Smooth muscle cell (in vitro differentiated cells): Measurements from ENCODE around the gene DTD1. TPM values are rescaled to one million over a fixed set of nuclear protein-coding genes. Genes with fewer than 3 reads are reported as not detected.

Experiments used
- DNase-seq: peaks from one replicate; lab custom pipeline; 2025; ENCODE audit not compliant: unreplicated experiment; lab: John Stamatoyannopoulos, UW
- H2AFZ ChIP-seq: fragments of 200-600 bp; sonication (generic); 2 replicates; pipeline ENCODE4 v1.6.0; 2016; ENCODE audit warnings: antibody characterized with exemption, low read depth, mild to moderate bottlenecking
- H3F3A ChIP-seq: fragments of 200-600 bp; sonication (generic); 2 replicates; pipeline ENCODE4 v1.6.0; 2017; ENCODE audit warnings: antibody characterized with exemption, low read depth
- H3K27ac ChIP-seq: fragments of 200-600 bp; sonication (generic); 2 replicates; pipeline ENCODE4 v1.5.1; 2016; ENCODE audit warnings: low read depth, mild to moderate bottlenecking
- H3K27me3 ChIP-seq: fragments of 200-600 bp; sonication (generic); 2 replicates; pipeline ENCODE4 v1.6.1; 2016; ENCODE audit warnings: low read depth, mild to moderate bottlenecking
- H3K36me3 ChIP-seq: fragments of 200-600 bp; sonication (generic); 2 replicates; pipeline ENCODE4 v1.5.1; 2016; ENCODE audit warnings: low read depth
- H3K4me1 ChIP-seq: fragments of 200-600 bp; sonication (generic); 2 replicates; pipeline ENCODE4 v1.5.1; 2016; ENCODE audit warnings: low read depth
- H3K4me2 ChIP-seq: fragments of 200-600 bp; sonication (generic); 2 replicates; pipeline ENCODE4 v1.6.0; 2016; ENCODE audit warnings: mild to moderate bottlenecking
- H3K4me3 ChIP-seq: fragments of 200-600 bp; sonication (generic); 2 replicates; pipeline ENCODE4 v1.5.1; 2016; ENCODE audit warnings: mild to moderate bottlenecking
- H3K79me2 ChIP-seq: fragments of 200-600 bp; sonication (generic); 2 replicates; pipeline ENCODE4 v1.6.0; 2016; ENCODE audit warnings: low read depth, mild to moderate bottlenecking
- H3K9ac ChIP-seq: fragments of 200-600 bp; sonication (generic); 2 replicates; pipeline ENCODE4 v1.6.0; 2016; ENCODE audit warnings: low read depth
- H3K9me3 ChIP-seq: fragments of 200-600 bp; sonication (generic); replicated peaks from 2 replicates; pipeline ENCODE4 v1.5.1; 2016; ENCODE audit warnings: low read depth
- H4K20me1 ChIP-seq: fragments of 200-600 bp; sonication (generic); 2 replicates; pipeline ENCODE4 v1.6.0; 2016; ENCODE audit warnings: low read depth
- WGBS: methylation state at CpG from one replicate; pipeline ENCODE4 v1.1.7; 2016; ENCODE audit warnings: low lambda C conversion rate; 5-methylcytosine and 5-hydroxymethylcytosine counted together
- polyA plus RNA-seq: library from polyadenylated mRNA; unstranded; fragments of >200 nt; fragmentation: Nextera tagmentation; extraction: Ambion mirVana; gene quantifications from 2 replicates; pipeline ENCODE4 v1.2.1, GENCODE V29; 2016
- total RNA-seq: library from RNA; depleted of rRNA; stranded (reverse); fragments of >200 nt; gene quantifications from 2 replicates; pipeline ENCODE4 v1.2.3, GENCODE V29; 2014
- TF ChIP-seq, protein P1 (sequence below): fragments of 200-600 bp; sonication (generic); IDR thresholded peaks from 2 replicates; pipeline ENCODE4 v1.5.1; 2017; ENCODE audit warnings: borderline replicate concordance, mild to moderate bottlenecking, antibody characterized with exemption; ENCODE audit not compliant: insufficient read depth, poor library complexity, severe bottlenecking

The DTD1 gene
- total and polyA plus RNA-seq, 2 experiments from 2014 or later: 23.9 to 26.9 TPM

DNA sequence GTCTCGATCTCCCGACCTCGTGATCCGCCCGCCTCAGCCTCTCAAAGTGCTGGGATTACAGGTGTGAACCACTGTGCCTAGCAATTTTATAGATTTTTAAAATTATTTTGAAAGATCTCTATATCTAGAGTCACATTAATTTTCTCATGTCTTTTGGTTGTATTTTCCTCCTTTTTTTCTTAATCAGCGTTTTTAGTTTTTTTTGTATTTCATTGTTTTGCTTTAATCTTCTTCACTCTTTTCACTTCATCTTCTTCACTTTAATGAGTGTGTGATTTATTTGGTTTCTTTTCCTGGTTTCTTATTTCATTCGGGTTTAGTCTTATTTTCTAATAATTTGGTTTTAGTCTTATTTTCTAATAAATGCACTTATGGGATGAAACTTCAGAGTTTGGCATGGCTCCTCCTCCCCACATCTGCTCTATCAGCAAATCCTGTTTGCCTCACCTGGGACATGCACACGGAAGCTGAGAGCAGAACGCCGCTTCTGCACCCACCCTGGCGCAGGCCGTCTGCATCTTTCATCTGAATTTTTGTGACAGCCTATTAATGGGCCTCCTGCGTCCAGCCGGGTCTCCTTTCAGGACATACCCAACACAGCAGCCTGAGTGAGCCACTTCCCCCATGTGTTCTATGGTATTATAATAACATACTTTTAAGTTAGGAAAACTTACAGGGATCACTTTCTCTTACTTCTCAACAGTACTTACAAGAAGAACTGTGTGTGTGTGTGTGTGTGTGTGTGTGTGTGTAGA is 35.5 kb downstream of the DTD1 start:
- Histone ChIP-seq H3K4me3 (no peak overlapping the region), H3K79me2 (no peaks in the 10 kb centered on the region), H3K9me3 (no peaks in the 10 kb centered on the region), H4K20me1 (no peaks in the 10 kb centered on the region), H3K9ac (no peak overlapping the region), H2AFZ (no peak overlapping the region), H3F3A (no peaks in the 10 kb centered on the region), H3K27ac (no peak overlapping the region), H3K4me1 (no peaks in the 10 kb centered on the region), H3K4me2 (no peak overlapping the region), H3K27me3 (no peaks in the 10 kb centered on the region), H3K36me3 (no peaks in the 10 kb centered on the region)
- TF ChIP-seq, protein P1, sequence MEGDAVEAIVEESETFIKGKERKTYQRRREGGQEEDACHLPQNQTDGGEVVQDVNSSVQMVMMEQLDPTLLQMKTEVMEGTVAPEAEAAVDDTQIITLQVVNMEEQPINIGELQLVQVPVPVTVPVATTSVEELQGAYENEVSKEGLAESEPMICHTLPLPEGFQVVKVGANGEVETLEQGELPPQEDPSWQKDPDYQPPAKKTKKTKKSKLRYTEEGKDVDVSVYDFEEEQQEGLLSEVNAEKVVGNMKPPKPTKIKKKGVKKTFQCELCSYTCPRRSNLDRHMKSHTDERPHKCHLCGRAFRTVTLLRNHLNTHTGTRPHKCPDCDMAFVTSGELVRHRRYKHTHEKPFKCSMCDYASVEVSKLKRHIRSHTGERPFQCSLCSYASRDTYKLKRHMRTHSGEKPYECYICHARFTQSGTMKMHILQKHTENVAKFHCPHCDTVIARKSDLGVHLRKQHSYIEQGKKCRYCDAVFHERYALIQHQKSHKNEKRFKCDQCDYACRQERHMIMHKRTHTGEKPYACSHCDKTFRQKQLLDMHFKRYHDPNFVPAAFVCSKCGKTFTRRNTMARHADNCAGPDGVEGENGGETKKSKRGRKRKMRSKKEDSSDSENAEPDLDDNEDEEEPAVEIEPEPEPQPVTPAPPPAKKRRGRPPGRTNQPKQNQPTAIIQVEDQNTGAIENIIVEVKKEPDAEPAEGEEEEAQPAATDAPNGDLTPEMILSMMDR: no peak
- DNase-seq: no peak
- 87% methylated on average over 14 of the region's 14 CpGs for WGBS

DNA sequence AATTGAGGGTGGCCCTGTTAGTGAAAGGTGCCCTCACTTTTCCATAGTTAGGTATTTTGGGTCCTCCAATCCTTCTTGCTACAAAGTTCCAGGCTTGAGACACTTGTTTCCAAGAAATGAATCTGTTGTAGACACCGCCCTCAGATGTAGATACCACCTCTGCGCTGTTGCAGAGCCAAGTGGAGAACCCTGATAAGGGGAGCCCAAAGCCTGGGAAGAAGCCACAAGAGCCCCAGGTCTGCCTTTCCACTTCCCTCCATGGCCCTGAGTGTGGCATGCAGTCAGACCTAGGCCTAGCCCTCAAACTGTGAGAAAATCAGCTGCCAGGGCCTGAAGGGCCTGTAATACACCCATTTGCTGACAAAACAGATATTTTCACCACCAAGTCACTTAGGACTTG is 37.1 kb downstream of the DTD1 start:
- no peaks in the 10 kb centered on the region for H3K4me1 ChIP-seq
- no peaks in the 10 kb centered on the region for H4K20me1 ChIP-seq
- no peak overlapping the region for H3K4me3 ChIP-seq
- no peaks in the 10 kb centered on the region for H3K27me3 ChIP-seq
- H3K36me3 ChIP-seq: no peaks in the 10 kb centered on the region
- H2AFZ ChIP-seq: no peak overlapping the region
- H3F3A ChIP-seq: no peaks in the 10 kb centered on the region
- WGBS: 98% methylated on average over 2 of the region's 2 CpGs
- no peaks in the 10 kb centered on the region for H3K9me3 ChIP-seq
- H3K27ac ChIP-seq: no peak overlapping the region
- no peaks in the 10 kb centered on the region for H3K79me2 ChIP-seq
- H3K4me2 ChIP-seq: no peak overlapping the region
- H3K9ac ChIP-seq: no peak overlapping the region
- TF ChIP-seq, protein P1: no peak
- DNase-seq: no peak

DNA sequence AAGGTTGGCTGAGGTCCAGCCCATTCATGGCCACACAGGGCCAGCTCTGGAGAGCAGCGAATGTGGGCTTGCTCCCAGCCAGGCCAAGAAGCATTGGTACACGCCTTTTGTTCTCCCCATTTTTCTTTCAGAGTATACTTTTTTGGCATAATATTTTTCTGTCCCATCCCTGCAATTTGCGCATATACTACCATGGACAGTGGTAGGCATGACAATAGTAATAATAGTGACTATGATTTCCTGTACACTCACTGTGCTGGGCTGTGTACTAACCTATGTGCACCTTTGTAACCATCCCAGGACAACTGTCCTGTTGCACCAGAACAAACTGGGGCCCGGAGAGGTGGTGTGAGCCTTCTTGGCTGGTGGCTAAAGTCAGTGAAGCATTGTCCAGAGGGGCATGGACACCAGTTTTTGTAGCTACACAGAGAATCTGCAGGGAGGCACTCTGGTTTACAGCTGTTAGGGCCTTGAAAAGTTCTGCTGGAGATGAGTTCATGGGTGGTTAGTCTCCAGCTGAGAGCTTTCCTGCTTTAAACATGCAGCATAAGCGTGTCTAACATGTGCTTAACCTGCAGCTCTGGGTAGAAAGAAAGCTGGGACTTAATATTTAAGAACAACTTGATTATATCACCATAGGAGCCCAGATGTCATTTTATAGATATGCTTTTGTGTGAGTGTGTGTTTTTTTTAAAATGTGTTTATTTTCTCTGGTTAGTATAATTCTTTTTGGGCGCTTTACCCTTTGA is 38.2 kb downstream of the DTD1 start:
- Histone ChIP-seq H3K79me2 (no peaks in the 10 kb centered on the region), H3K9me3 (no peaks in the 10 kb centered on the region), H2AFZ (no peak overlapping the region), H3K27ac (no peak overlapping the region), H3K9ac (no peak overlapping the region), H3K4me3 (no peak overlapping the region), H3K27me3 (no peaks in the 10 kb centered on the region), H3K4me2 (no peak overlapping the region), H3K4me1 (no peaks in the 10 kb centered on the region), H3F3A (no peaks in the 10 kb centered on the region), H3K36me3 (no peaks in the 10 kb centered on the region), H4K20me1 (no peaks in the 10 kb centered on the region)
- TF ChIP-seq, protein P1: no peak
- no peak for DNase-seq
- 93% methylated on average over 6 of the region's 6 CpGs for WGBS
